ENCODE measurements around the gene STAT5A. TPM values are rescaled to one million over a fixed set of nuclear protein-coding genes. Genes with fewer than 3 reads are reported as not detected.

Gene STAT5A
- total and polyA plus RNA-seq, 9 of the 15 experiments (the other 6 are each of a cell fraction or from before 2014, with no cell fraction given): 79.9 to 415 (median 196) TPM

GRCh38 chr17:42313773-42314566 lies 25.7 kb downstream of the STAT5A start (continued):
- TF ChIP-seq CHD2 (IDR thresholded peaks at IDR 0.05; ENCODE audit: low read depth, low read length): no peak
- TF ChIP-seq POLR2AphosphoS5 (IDR thresholded peaks at IDR 0.05; ENCODE audit: control insufficient read depth, insufficient read depth, low read depth, low read length): peak; percentile 22; the same call in 1 of the 2 replicates
- TF ChIP-seq HMG20B (CRISPR knock-in tag; IDR thresholded peaks at IDR 0.05): no peak
- TF ChIP-seq BRD9 (IDR thresholded peaks at IDR 0.05; ENCODE audit: low read depth, partially characterized antibody): peak; percentile 24
- no peak for TF ChIP-seq SIRT6 (IDR thresholded peaks at IDR 0.05; ENCODE audit: low read depth, low read length)
- no peak for TF ChIP-seq GTF2F1 (IDR thresholded peaks at IDR 0.05; ENCODE audit: low read depth, low read length)
- peak; percentile 91 for TF ChIP-seq ZNF175 (CRISPR knock-in tag; IDR thresholded peaks at IDR 0.05; ENCODE audit: low read depth)
- 0 out of 2 replicates have a peak, but pooled peaks have one; percentile 29 for TF ChIP-seq MTA3 (IDR thresholded peaks at IDR 0.05; ENCODE audit: borderline replicate concordance)
- TF ChIP-seq CBX1 (IDR thresholded peaks at IDR 0.05; ENCODE audit: low read depth): peak; percentile 55; the same call in 1 of the 2 replicates
- TF ChIP-seq LEF1 (IDR thresholded peaks at IDR 0.05): no peak
- TF ChIP-seq, protein P1, sequence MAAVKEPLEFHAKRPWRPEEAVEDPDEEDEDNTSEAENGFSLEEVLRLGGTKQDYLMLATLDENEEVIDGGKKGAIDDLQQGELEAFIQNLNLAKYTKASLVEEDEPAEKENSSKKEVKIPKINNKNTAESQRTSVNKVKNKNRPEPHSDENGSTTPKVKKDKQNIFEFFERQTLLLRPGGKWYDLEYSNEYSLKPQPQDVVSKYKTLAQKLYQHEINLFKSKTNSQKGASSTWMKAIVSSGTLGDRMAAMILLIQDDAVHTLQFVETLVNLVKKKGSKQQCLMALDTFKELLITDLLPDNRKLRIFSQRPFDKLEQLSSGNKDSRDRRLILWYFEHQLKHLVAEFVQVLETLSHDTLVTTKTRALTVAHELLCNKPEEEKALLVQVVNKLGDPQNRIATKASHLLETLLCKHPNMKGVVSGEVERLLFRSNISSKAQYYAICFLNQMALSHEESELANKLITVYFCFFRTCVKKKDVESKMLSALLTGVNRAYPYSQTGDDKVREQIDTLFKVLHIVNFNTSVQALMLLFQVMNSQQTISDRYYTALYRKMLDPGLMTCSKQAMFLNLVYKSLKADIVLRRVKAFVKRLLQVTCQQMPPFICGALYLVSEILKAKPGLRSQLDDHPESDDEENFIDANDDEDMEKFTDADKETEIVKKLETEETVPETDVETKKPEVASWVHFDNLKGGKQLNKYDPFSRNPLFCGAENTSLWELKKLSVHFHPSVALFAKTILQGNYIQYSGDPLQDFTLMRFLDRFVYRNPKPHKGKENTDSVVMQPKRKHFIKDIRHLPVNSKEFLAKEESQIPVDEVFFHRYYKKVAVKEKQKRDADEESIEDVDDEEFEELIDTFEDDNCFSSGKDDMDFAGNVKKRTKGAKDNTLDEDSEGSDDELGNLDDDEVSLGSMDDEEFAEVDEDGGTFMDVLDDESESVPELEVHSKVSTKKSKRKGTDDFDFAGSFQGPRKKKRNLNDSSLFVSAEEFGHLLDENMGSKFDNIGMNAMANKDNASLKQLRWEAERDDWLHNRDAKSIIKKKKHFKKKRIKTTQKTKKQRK (IDR thresholded peaks at IDR 0.05; ENCODE audit: borderline replicate concordance, low read depth, low read length): no peak
- peak; percentile 66 for TF ChIP-seq POLR2A (conservative IDR thresholded peaks at IDR 0.05)
- 0 out of 2 replicates have a peak, but pooled peaks have one; percentile 78 for TF ChIP-seq ZNF589 (CRISPR knock-in tag; IDR thresholded peaks at IDR 0.05; ENCODE audit: low read depth)
- no peak for TF ChIP-seq NCOA6 (IDR thresholded peaks at IDR 0.05)
- peak; percentile 95 for TF ChIP-seq SMAD4 (CRISPR knock-in tag; conservative IDR thresholded peaks at IDR 0.05)
- TF ChIP-seq, protein P2, sequence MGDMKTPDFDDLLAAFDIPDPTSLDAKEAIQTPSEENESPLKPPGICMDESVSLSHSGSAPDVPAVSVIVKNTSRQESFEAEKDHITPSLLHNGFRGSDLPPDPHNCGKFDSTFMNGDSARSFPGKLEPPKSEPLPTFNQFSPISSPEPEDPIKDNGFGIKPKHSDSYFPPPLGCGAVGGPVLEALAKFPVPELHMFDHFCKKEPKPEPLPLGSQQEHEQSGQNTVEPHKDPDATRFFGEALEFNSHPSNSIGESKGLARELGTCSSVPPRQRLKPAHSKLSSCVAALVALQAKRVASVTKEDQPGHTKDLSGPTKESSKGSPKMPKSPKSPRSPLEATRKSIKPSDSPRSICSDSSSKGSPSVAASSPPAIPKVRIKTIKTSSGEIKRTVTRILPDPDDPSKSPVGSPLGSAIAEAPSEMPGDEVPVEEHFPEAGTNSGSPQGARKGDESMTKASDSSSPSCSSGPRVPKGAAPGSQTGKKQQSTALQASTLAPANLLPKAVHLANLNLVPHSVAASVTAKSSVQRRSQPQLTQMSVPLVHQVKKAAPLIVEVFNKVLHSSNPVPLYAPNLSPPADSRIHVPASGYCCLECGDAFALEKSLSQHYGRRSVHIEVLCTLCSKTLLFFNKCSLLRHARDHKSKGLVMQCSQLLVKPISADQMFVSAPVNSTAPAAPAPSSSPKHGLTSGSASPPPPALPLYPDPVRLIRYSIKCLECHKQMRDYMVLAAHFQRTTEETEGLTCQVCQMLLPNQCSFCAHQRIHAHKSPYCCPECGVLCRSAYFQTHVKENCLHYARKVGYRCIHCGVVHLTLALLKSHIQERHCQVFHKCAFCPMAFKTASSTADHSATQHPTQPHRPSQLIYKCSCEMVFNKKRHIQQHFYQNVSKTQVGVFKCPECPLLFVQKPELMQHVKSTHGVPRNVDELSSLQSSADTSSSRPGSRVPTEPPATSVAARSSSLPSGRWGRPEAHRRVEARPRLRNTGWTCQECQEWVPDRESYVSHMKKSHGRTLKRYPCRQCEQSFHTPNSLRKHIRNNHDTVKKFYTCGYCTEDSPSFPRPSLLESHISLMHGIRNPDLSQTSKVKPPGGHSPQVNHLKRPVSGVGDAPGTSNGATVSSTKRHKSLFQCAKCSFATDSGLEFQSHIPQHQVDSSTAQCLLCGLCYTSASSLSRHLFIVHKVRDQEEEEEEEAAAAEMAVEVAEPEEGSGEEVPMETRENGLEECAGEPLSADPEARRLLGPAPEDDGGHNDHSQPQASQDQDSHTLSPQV (IDR thresholded peaks at IDR 0.05): peak; percentile 99
- TF ChIP-seq MTA1 (IDR thresholded peaks at IDR 0.05; ENCODE audit: borderline replicate concordance): no peak
- TF ChIP-seq ZKSCAN1 (IDR thresholded peaks at IDR 0.05; ENCODE audit: low read depth, low read length): no peak
- TF ChIP-seq CREB3L1 (IDR thresholded peaks at IDR 0.05; ENCODE audit: borderline replicate concordance, low read depth): no peak
- 0 out of 2 replicates have a peak, but pooled peaks have one; percentile 66 for TF ChIP-seq ZNF174 (CRISPR knock-in tag; IDR thresholded peaks at IDR 0.05)

Data from K562 (cell line).